ENCODE data around the gene IGSF21. TPM values are rescaled to one million over a fixed set of nuclear protein-coding genes. Genes with fewer than 3 reads are reported as not detected.

IGSF21 gene
- polyA plus RNA-seq, 1 experiment, result not detected

- Histone ChIP-seq H3K27me3 (ENCODE audit: control insufficient read depth, insufficient read depth, low read length) (no peaks in the 10 kb centered on the region), H3K27ac (ENCODE audit: low read depth, low read length) (no peak overlapping the region), H3K9me3 (ENCODE audit: control insufficient read depth, insufficient read depth, low read length) (peaks cover 26% of the 10 kb centered on the region), H3K4me3 (ENCODE audit: low read depth, low read length) (no peak overlapping the region)
- ChIA-PET CTCF (no interaction called here), POLR2A (no interaction called here)
- TF ChIP-seq, protein P1, sequence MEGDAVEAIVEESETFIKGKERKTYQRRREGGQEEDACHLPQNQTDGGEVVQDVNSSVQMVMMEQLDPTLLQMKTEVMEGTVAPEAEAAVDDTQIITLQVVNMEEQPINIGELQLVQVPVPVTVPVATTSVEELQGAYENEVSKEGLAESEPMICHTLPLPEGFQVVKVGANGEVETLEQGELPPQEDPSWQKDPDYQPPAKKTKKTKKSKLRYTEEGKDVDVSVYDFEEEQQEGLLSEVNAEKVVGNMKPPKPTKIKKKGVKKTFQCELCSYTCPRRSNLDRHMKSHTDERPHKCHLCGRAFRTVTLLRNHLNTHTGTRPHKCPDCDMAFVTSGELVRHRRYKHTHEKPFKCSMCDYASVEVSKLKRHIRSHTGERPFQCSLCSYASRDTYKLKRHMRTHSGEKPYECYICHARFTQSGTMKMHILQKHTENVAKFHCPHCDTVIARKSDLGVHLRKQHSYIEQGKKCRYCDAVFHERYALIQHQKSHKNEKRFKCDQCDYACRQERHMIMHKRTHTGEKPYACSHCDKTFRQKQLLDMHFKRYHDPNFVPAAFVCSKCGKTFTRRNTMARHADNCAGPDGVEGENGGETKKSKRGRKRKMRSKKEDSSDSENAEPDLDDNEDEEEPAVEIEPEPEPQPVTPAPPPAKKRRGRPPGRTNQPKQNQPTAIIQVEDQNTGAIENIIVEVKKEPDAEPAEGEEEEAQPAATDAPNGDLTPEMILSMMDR (IDR thresholded peaks at IDR 0.05; ENCODE audit: low read depth, low read length), result no peak
- DNase-seq (ENCODE audit: low read depth, low spot score), result no peak
These were observed 209.2 kb downstream of the IGSF21 start for GRCh38 chr1:18316764-18317163.

DNA sequence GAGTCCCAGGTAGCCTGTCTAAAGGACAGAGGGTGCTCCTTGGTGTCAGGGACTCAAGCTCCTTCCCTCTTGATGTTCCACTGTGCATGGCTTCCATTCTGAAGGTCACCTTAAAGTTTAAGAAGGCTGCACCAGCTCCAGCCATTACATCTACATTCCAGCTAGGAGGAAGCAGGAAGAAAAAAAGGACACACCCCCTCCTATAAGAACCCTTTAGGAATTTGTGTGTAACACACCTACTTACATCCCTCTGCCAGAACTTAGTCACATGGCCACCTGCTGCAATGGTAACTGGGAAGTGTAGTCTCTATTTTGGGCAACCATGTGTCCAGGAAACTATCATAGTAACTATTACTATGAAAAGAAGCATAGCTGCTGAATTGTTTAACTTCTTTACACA, 211.5 kb downstream of the IGSF21 start:
- no peak for DNase-seq (ENCODE audit: low read depth, low spot score)
- H3K4me3 ChIP-seq (ENCODE audit: low read depth, low read length), result no peak overlapping the region
- POLR2A ChIA-PET, result no interaction called here
- H3K9me3 ChIP-seq (ENCODE audit: control insufficient read depth, insufficient read depth, low read length), result peaks cover 42% of the 10 kb centered on the region
- TF ChIP-seq, protein P1 (IDR thresholded peaks at IDR 0.05; ENCODE audit: low read depth, low read length), result no peak
- no peaks in the 10 kb centered on the region for H3K27me3 ChIP-seq (ENCODE audit: control insufficient read depth, insufficient read depth, low read length)
- H3K27ac ChIP-seq (ENCODE audit: low read depth, low read length), result no peak overlapping the region
- CTCF ChIA-PET, result no interaction called here

DNA sequence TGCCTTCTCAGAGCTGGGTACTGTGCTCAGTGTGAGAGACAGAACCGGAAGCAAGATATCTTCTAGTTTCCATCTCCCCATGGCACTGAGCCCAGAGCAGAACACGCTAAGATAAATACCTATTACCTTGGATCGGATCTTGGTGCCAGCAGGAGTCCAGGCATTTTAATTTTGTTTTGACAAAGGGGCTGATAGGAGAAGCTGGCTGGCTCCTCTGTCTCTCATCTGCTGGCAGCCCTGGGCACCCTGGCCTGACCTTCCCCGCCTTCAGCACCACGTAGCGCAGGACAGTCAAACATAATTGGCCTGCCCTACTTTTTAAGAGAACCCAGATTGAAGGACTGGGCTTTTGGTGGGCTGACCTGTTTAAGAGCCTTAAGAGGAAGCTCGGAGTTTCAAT, 212.5 kb downstream of the IGSF21 start:
- POLR2A ChIA-PET, result no interaction called here
- no peaks in the 10 kb centered on the region for H3K27me3 ChIP-seq (ENCODE audit: control insufficient read depth, insufficient read depth, low read length)
- H3K27ac ChIP-seq (ENCODE audit: low read depth, low read length), result no peak overlapping the region
- no peak overlapping the region for H3K4me3 ChIP-seq (ENCODE audit: low read depth, low read length)
- TF ChIP-seq, protein P1 (IDR thresholded peaks at IDR 0.05; ENCODE audit: low read depth, low read length), result no peak
- CTCF ChIA-PET, result no interaction called here
- no peak for DNase-seq (ENCODE audit: low read depth, low spot score)
- H3K9me3 ChIP-seq (ENCODE audit: control insufficient read depth, insufficient read depth, low read length), result peaks cover 48% of the 10 kb centered on the region

GRCh38 chr1:18322368-18323032, 214.9 kb downstream of the IGSF21 start:
- TF ChIP-seq, protein P1 (IDR thresholded peaks at IDR 0.05; ENCODE audit: low read depth, low read length), result no peak
- no peak for DNase-seq (ENCODE audit: low read depth, low spot score)
- POLR2A ChIA-PET, result no interaction called here
- H3K27me3 ChIP-seq (ENCODE audit: control insufficient read depth, insufficient read depth, low read length), result no peaks in the 10 kb centered on the region
- peaks cover 47% of the 10 kb centered on the region for H3K9me3 ChIP-seq (ENCODE audit: control insufficient read depth, insufficient read depth, low read length)
- no peak overlapping the region for H3K4me3 ChIP-seq (ENCODE audit: low read depth, low read length)
- CTCF ChIA-PET, result interaction anchor here (0.6 kb wide), 1 partner anchor 724 kb away, joined by 4 read pairs; no protein-coding TSS in a partner anchor
- no peak overlapping the region for H3K27ac ChIP-seq (ENCODE audit: low read depth, low read length)

GRCh38 chr1:18323259-18323658, 215.7 kb downstream of the IGSF21 start:
- H3K9me3 ChIP-seq (ENCODE audit: control insufficient read depth, insufficient read depth, low read length), result peaks cover 41% of the 10 kb centered on the region
- H3K4me3 ChIP-seq (ENCODE audit: low read depth, low read length), result no peak overlapping the region
- DNase-seq (ENCODE audit: low read depth, low spot score), result no peak
- no peaks in the 10 kb centered on the region for H3K27me3 ChIP-seq (ENCODE audit: control insufficient read depth, insufficient read depth, low read length)
- TF ChIP-seq, protein P1 (IDR thresholded peaks at IDR 0.05; ENCODE audit: low read depth, low read length), result no peak
- no peak overlapping the region for H3K27ac ChIP-seq (ENCODE audit: low read depth, low read length)
- ChIA-PET POLR2A (no interaction called here), CTCF (no interaction called here)
